ENCODE data around the gene C2orf69. TPM values are rescaled to one million over a fixed set of nuclear protein-coding genes. Genes with fewer than 3 reads are reported as not detected.

Gene C2orf69
- total and polyA plus RNA-seq, 9 donors, result 4.4 to 12.6 (median 9.6) TPM

GRCh38 chr2:199929262-199929661 is 18.2 kb downstream of the C2orf69 start:
- no peak for DNase-seq
- H3K9me3 ChIP-seq, result no peaks in the 10 kb centered on the region
- 76 to 81% (median 80%) methylated on average over 2 of the region's 2 CpGs for WGBS, 3 donors
- intact Hi-C loops (cut with DNase I), result no loop called here
- H3K4me3 ChIP-seq, result no peak overlapping the region
- no peaks in the 10 kb centered on the region for H3K4me1 ChIP-seq (ENCODE audit: insufficient read depth)
- no peaks in the 10 kb centered on the region for H3K27me3 ChIP-seq
- H3K27ac ChIP-seq, result no peak overlapping the region
- TF ChIP-seq, protein P1, sequence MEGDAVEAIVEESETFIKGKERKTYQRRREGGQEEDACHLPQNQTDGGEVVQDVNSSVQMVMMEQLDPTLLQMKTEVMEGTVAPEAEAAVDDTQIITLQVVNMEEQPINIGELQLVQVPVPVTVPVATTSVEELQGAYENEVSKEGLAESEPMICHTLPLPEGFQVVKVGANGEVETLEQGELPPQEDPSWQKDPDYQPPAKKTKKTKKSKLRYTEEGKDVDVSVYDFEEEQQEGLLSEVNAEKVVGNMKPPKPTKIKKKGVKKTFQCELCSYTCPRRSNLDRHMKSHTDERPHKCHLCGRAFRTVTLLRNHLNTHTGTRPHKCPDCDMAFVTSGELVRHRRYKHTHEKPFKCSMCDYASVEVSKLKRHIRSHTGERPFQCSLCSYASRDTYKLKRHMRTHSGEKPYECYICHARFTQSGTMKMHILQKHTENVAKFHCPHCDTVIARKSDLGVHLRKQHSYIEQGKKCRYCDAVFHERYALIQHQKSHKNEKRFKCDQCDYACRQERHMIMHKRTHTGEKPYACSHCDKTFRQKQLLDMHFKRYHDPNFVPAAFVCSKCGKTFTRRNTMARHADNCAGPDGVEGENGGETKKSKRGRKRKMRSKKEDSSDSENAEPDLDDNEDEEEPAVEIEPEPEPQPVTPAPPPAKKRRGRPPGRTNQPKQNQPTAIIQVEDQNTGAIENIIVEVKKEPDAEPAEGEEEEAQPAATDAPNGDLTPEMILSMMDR (IDR thresholded peaks at IDR 0.05), result no peak
- TF ChIP-seq EP300 (IDR thresholded peaks at IDR 0.05) (no peak), POLR2A (IDR thresholded peaks at IDR 0.05) (no peak)
- no peaks in the 10 kb centered on the region for H3K36me3 ChIP-seq

DNA sequence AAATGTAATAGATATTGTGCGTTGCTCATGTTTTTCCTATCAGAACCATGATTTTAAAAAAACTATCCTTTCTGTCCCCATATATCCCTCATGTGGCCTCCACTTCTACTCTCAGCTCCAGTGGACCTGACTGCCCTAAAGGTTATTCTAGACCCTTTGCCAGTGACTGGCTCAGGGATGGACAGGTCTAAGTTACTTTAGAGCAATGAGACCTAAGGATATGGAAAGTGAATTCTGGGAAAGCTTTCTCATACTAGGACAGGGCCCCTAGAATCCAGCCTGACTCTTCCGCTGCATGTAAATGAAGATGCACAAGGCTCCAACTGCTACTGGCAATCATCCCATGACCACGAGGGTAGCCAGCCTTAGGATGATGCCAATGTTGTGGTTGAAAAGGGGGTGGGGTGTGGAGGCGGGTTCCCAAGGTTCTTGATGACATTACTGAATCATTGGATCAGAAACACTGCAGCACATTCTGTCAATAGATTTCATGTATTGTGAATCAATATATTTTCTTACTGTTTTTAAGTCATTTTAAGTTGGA is 21.3 kb downstream of the C2orf69 start:
- H3K9me3 ChIP-seq, result no peaks in the 10 kb centered on the region

DNA sequence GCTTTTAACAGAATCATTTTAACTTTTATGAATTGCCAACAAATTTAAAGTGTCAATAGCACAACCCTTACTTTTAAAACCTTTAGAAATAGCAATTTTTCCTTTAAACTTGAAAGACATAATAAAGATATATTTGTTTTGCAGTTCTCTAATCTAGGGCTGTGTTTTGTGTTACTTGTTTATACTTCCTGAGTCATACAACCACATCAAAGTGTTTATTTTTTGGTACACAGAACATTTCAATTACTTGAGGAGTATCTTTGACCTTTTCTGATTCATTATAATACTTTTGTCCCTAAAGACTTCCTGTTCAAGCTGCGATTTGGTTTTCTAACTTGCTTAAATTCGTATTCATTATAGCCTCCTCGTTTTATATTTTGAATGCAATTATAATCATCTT is 22.4 kb downstream of the C2orf69 start:
- TF ChIP-seq EP300 (IDR thresholded peaks at IDR 0.05) (no peak), POLR2A (IDR thresholded peaks at IDR 0.05) (no peak)
- TF ChIP-seq, protein P1 (IDR thresholded peaks at IDR 0.05), result no peak
- DNase-seq, result no peak
- Histone ChIP-seq H3K36me3 (no peaks in the 10 kb centered on the region), H3K27me3 (no peaks in the 10 kb centered on the region), H3K9me3 (no peaks in the 10 kb centered on the region), H3K4me3 (no peak overlapping the region), H3K4me1 (ENCODE audit: insufficient read depth) (no peaks in the 10 kb centered on the region), H3K27ac (no peak overlapping the region)
- intact Hi-C loops (cut with DNase I), result no loop called here
- 19 to 39% (median 25%) methylated on average over 3 of the region's 3 CpGs for WGBS, 3 donors

More for the DNA sequence above, 21.3 kb downstream of the C2orf69 start:
- TF ChIP-seq, protein P1 (IDR thresholded peaks at IDR 0.05), result no peak
- TF ChIP-seq POLR2A (IDR thresholded peaks at IDR 0.05) (no peak), EP300 (IDR thresholded peaks at IDR 0.05) (no peak)
- no peaks in the 10 kb centered on the region for H3K4me1 ChIP-seq (ENCODE audit: insufficient read depth)
- intact Hi-C loops (cut with DNase I), result no loop called here
- no peak for DNase-seq
- H3K4me3 ChIP-seq, result no peak overlapping the region
- no peak overlapping the region for H3K27ac ChIP-seq
- 73 to 79% (median 77%) methylated on average over 4 of the region's 4 CpGs for WGBS, 3 donors
- H3K36me3 ChIP-seq, result no peaks in the 10 kb centered on the region
- H3K27me3 ChIP-seq, result no peaks in the 10 kb centered on the region

- TF ChIP-seq EP300 (IDR thresholded peaks at IDR 0.05) (no peak), POLR2A (IDR thresholded peaks at IDR 0.05) (no peak)
- TF ChIP-seq, protein P1 (IDR thresholded peaks at IDR 0.05), result no peak
- Histone ChIP-seq H3K9me3 (no peaks in the 10 kb centered on the region), H3K4me3 (no peak overlapping the region), H3K27me3 (no peaks in the 10 kb centered on the region), H3K27ac (no peak overlapping the region), H3K36me3 (no peaks in the 10 kb centered on the region), H3K4me1 (ENCODE audit: insufficient read depth) (no peaks in the 10 kb centered on the region)
- no peak for DNase-seq
- intact Hi-C loops (cut with DNase I), result no loop called here
- 78 to 85% (median 81%) methylated on average over 2 of the region's 2 CpGs for WGBS, 3 donors
Measured at GRCh38 chr2:199936554-199936953, 25.5 kb downstream of the C2orf69 start.

Data from ovary (tissue), 9 donors.